ENCODE results near the gene KLK2.

The KLK2 gene
- long read RNA-seq, donor 1, result 0 reads
- long read RNA-seq, donor 2, result 0 reads
- long read RNA-seq, donor 3, result 0 reads
- long read RNA-seq, donor 4, result 0 reads
- long read RNA-seq, donor 5, result 0 reads
- long read RNA-seq, donor 6, result 0 reads
- long read RNA-seq, donor 7, result 0 reads
- long read RNA-seq, donor 8, result 0 reads

- DNase-seq, result no peak
These were observed at the start of gene KLK2 for GRCh38 chr19:50873056-50873455. KLK2 (plus strand) TSS chr19:50873439; CDS start chr19:50873474, 35 bp downstream.

GRCh38 chr19:50826492-50827240, 46.6 kb upstream of the KLK2 start:
- no peak for DNase-seq

DNA sequence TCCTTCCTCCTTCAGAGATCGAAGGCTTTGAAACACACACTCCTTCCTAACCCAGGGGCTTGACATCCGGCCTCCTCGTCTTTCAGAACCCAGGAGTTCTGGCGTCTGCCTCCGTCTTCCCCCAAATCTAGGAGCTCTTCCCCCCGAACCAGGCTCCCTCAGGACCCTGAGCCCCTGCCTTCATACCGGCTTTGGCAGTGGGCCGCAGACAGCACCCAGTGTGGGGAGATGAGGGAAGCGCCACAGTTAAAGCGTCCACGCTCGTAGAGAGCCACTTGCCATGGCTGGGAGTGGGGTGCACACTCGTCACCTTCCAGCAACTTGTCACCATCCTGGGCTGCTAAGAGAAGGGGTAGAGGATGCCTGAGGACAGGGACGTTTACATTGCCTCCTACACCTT, 45.8 kb upstream of the KLK2 start:
- DNase-seq, result no peak

- no peak for DNase-seq
These were observed 43.4 kb upstream of the KLK2 start for GRCh38 chr19:50829801-50830200.

GRCh38 chr19:50830266-50831025, 42.8 kb upstream of the KLK2 start:
- DNase-seq, result peak; percentile 36

GRCh38 chr19:50831026-50831396, 42.2 kb upstream of the KLK2 start:
- DNase-seq, result no peak

DNA sequence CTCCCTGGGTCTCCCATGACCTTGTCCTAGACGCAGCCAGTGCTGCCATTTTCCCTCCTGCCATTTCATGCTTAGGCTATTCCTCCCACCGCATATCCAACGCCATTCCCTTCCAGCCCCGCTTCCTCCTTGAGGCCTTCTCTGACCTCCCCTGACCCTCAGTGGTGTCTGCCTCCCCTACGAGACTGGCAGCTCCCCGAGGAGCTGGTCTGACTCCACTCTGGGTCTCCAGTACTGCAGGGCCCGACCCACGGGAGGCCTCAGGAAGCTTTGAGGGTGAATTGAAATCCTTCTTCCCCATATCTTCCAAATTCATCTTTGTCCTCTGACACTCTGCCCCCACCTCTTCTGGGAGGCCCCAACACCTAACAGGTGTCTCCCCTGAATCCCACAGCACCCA, 40.6 kb upstream of the KLK2 start:
- DNase-seq, result no peak

- no peak for DNase-seq
These were observed 40.0 kb upstream of the KLK2 start, which contains the start of gene KLK15 for GRCh38 chr19:50833117-50833801. KLK15 (minus strand) TSS chr19:50833574; CDS start chr19:50831492, 2,082 bp downstream.

- DNase-seq, result no peak
These were observed 39.5 kb upstream of the KLK2 start for GRCh38 chr19:50833802-50834167.

GRCh38 chr19:50835103-50835784, 38.0 kb upstream of the KLK2 start:
- DNase-seq, result no peak

DNA sequence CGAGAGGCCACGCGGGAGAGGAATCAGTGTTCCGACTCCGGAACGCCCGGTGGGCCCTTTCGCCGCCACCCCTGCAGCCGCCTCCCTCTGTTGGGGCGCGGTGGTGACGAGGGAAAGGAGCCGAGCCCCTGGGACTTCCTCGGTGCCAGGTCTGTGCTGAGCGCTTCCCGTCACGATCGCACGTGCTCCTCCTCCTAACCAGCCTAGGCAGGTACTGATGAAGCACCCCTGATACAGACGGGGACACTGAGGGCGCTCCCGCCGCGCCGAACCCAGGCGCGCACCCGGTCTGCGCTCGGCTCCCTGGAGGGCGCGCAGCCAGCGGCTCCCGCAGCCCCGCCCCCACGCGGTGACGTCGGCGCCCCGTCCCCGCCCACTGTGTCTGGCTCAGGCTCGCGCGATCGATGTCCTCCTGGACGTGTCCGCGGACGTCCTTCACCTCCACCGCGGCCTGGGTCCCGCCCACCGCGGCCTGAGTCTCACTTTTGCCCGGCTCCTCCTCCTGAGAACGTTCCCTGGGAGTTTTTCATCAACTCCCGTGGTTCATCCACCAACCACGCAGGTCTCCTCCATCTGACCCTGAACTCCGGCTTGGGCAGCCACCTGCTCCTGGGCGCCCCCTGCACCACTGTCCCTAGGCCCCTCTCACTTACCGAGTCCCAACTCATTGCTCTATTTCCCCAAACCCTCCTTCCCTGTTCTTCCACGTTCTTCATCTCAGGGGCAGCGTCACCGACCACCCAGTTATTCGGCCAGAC, 37.3 kb upstream of the KLK2 start:
- DNase-seq, result peak; percentile 86

- no peak for DNase-seq
These were observed 36.6 kb upstream of the KLK2 start for GRCh38 chr19:50836543-50837195.

DNA sequence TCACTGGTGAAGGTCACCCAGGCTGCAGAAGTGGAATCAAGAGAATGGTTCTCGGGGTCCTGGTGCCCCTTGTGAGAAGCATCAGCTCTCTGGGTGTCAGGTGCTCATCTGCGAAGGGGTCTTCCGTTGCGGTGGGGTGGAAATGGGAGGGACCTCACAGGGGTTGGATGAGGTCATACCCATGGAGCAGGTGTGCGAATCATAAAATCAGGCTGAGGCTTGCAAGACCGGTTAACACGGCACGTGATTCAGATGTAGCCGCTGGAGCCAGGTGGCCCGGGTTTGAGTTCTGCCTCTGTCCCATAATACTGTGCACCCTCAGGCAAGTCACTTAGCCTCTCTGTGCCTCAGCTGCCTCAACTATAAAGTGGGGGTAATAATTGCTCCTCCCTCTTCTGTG, 35.9 kb upstream of the KLK2 start:
- no peak for DNase-seq

DNA sequence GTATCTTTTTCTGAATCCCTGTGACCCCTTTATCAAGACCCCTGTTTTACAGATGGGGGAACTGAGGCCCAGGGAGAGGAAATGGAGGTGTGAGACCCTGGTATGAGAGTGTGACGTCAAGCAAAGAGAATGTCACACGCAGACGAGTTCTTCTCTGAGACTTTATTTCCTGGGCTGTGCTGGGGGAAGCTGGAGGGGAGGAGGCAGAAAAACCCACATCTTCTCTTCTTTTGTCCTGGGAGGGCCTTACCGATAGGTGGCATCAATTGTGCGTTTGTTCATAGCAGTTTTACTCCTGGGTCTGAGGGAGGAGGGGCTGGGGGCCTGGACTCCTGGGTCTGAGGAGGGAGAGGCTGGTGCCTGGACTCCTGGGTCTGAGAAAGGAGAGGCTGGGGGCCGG, 35.0 kb upstream of the KLK2 start:
- no peak for DNase-seq

GRCh38 chr19:50839712-50840655, 33.3 kb upstream of the KLK2 start:
- no peak for DNase-seq

DNA sequence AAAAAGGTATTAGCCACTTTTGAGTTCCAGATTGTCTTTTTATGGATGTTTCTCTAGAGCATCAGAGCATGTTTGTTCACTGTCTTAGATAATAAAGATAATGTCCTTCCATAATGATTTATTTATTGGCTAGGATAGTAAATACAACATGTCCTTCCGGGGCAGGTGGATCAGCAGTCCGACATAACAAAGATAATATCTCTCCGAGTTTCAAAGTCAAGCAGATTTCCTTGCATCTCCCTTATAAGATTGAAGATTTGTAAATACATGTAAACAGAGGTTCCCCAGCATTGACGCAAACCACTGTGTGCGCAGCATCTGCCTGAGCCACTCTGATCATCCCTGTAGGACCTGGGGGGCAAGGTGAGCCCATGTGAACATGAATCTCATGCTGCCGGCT, 31.1 kb upstream of the KLK2 start:
- DNase-seq, result no peak

GRCh38 chr19:50843205-50843604, 30.0 kb upstream of the KLK2 start:
- DNase-seq, result no peak

- no peak for DNase-seq
These were observed 29.5 kb upstream of the KLK2 start for GRCh38 chr19:50843701-50844221.

DNA sequence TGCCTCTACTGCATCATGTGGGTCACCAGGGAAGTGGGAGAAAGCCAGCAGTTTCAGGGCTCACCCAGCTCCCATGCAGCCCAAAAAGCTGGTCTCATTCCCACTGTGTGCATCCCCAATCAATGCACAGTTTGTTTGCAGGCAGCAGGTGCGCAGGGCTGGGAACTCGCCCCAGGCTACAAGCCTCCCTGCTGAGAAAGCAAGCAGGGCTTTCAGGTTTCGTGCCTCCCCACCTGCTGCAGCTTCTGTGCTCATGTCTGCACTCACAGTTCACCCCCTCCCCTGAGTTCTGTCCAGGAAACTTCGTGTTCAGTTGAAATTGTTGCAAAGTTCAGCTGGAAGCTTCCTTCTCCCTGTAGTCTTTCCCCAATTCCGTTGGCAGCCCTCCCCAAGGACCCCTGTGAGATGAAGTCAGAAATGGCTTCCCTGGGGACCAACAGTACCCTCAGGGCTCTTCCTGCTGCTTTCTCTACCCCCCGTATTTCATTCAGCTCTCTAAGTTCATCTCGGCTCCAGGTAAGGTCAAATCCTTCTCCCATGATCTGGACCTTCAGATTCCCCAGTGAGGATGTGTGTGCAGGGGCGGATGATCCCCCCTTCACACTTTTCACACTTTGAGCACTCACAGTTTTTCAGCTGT, 28.8 kb upstream of the KLK2 start:
- DNase-seq, result no peak

Data from right kidney (tissue), 9 donors.